ENCODE data around the gene DRD1. TPM values are rescaled to one million over a fixed set of nuclear protein-coding genes. Genes with fewer than 3 reads are reported as not detected.

DRD1 gene
- total and polyA plus RNA-seq, 2 of the 4 experiments (the other 2 are of a cell fraction): 0.18 to 0.19 TPM

DNA sequence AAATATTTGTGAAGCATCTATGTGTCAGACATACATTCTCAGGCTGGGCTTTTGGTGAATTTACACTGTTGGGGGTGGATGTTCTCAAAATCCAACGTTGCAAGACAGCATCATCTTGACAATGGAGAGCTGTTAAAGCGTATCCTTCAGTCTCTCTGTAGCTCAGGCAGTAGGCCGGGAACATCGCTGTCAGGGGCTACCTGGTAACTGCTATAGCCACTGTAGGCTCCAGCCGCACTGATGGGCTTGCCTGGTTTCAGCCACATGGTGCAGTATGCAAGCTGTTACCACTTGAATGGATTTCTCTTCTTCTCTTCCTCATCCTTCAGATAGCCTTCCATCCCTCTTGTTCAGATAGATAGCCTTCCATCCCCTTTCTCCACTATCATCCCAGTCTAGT, 51.7 kb downstream of the DRD1 start:
- no peak overlapping the region for H2BK120ac ChIP-seq (ENCODE audit: low read depth, low read length)
- no peak overlapping the region for H2BK5ac ChIP-seq (ENCODE audit: low read depth, low read length, poor library complexity, severe bottlenecking)
- no TSS peak for BruUV-seq (replicated peaks)
- H4K5ac ChIP-seq (ENCODE audit: low read depth, low read length): no peak overlapping the region
- H3K4me3 ChIP-seq (ENCODE audit: insufficient read depth, low read depth, low read length): no peak overlapping the region
- ChIA-PET POLR2A (ENCODE audit: unreplicated experiment) (no interaction called here), CTCF (no interaction called here)
- no peak overlapping the region for H3K9ac ChIP-seq (ENCODE audit: low read depth, low read length)
- H3K79me1 ChIP-seq (ENCODE audit: low read depth in 1 of 2, low read length in 2 of 2): no peaks in the 10 kb centered on the region
- H2BK20ac ChIP-seq (ENCODE audit: low read depth, low read length): no peak overlapping the region
- no peaks in the 10 kb centered on the region for H3K36me3 ChIP-seq (ENCODE audit: control insufficient read depth, insufficient read depth, low read length)
- 96% methylated on average over 4 of the region's 5 CpGs; no CpG with 5 or more reads in 1 of the 2 experiments for WGBS, 2 experiments (ENCODE audit: extremely low coverage in 2 of 2, insufficient read length in 1 of 2)
- no peak overlapping the region for H3K4ac ChIP-seq (ENCODE audit: low read depth, low read length)
- H3K23ac ChIP-seq (ENCODE audit: low read depth, low read length): no peak overlapping the region
- dilution Hi-C loops (cut with HindIII; ENCODE audit: low sequenced_read_pairs, unreplicated experiment) (no loop called here), intact Hi-C loops (cut with micrococcal nuclease) (no loop called here), in situ Hi-C loops (cut with MboI; ENCODE audit: low sequenced_read_pairs) (no loop called here)
- H3K9me1 ChIP-seq (ENCODE audit: insufficient read depth, low read length): no peaks in the 10 kb centered on the region; the same call in 1 of the 2 replicates
- no peak overlapping the region for H3K14ac ChIP-seq (replicated peaks; ENCODE audit: low read depth, low read length)
- no peak overlapping the region for H4K8ac ChIP-seq (ENCODE audit: low read depth in 2 of 2, low read length in 2 of 2)
- H2AFZ ChIP-seq (replicated peaks; ENCODE audit: low read length, poor library complexity): no peak overlapping the region
- no peak overlapping the region for H4K91ac ChIP-seq (ENCODE audit: insufficient read depth, low read depth, low read length)
- no peak overlapping the region for H2BK15ac ChIP-seq (ENCODE audit: low read depth, low read length)
- no peaks in the 10 kb centered on the region for H4K20me1 ChIP-seq (ENCODE audit: insufficient read depth, low read length)
- H3K18ac ChIP-seq (ENCODE audit: low read depth, low read length): no peak overlapping the region
- no peak overlapping the region for H3K4me2 ChIP-seq (ENCODE audit: low read depth, low read length)
- ATAC-seq (ENCODE audit: low read depth) (no peak), DNase-seq (no peak)
- no peak overlapping the region for H3K56ac ChIP-seq (ENCODE audit: extremely low read depth, insufficient read depth, low read length)
- no peaks in the 10 kb centered on the region; the same call in none of the 2 replicates for H3K27me3 ChIP-seq (ENCODE audit: control insufficient read depth, insufficient read depth, low read length)
- no peak overlapping the region for H2AK9ac ChIP-seq (replicated peaks; ENCODE audit: low read depth, low read length, poor library complexity)
- H2AK5ac ChIP-seq (ENCODE audit: low read depth, low read length): no peak overlapping the region
- H3K9me3 ChIP-seq (ENCODE audit: control insufficient read depth, insufficient read depth, low read length): no peaks in the 10 kb centered on the region
- H3K27ac ChIP-seq (ENCODE audit: insufficient read depth, low read length): no peak overlapping the region
- H3K4me1 ChIP-seq (ENCODE audit: control insufficient read depth, insufficient read depth, low read length): no peaks in the 10 kb centered on the region
- TF ChIP-seq RFX5 (IDR thresholded peaks at IDR 0.05; ENCODE audit: low read depth, low read length) (no peak), MAZ (IDR thresholded peaks at IDR 0.05; ENCODE audit: borderline replicate concordance, low read depth, low read length) (no peak), BHLHE40 (IDR thresholded peaks at IDR 0.05; ENCODE audit: low read depth, low read length) (no peak), MAFK (IDR thresholded peaks at IDR 0.05; ENCODE audit: low read depth, low read length) (no peak), POLR2A (IDR thresholded peaks at IDR 0.05; ENCODE audit: low read depth, low read length) (no peak), SMC3 (IDR thresholded peaks at IDR 0.05; ENCODE audit: low read depth, low read length) (no peak), CEBPB (IDR thresholded peaks at IDR 0.05; ENCODE audit: low read depth, low read length) (no peak), RAD21 (IDR thresholded peaks at IDR 0.05; ENCODE audit: low read length) (no peak), NFE2L2 (IDR thresholded peaks at IDR 0.05; ENCODE audit: low read depth, low read length) (no peak), ELK1 (IDR thresholded peaks at IDR 0.05; ENCODE audit: borderline replicate concordance, low read depth, low read length) (no peak)
- TF ChIP-seq, protein P1, sequence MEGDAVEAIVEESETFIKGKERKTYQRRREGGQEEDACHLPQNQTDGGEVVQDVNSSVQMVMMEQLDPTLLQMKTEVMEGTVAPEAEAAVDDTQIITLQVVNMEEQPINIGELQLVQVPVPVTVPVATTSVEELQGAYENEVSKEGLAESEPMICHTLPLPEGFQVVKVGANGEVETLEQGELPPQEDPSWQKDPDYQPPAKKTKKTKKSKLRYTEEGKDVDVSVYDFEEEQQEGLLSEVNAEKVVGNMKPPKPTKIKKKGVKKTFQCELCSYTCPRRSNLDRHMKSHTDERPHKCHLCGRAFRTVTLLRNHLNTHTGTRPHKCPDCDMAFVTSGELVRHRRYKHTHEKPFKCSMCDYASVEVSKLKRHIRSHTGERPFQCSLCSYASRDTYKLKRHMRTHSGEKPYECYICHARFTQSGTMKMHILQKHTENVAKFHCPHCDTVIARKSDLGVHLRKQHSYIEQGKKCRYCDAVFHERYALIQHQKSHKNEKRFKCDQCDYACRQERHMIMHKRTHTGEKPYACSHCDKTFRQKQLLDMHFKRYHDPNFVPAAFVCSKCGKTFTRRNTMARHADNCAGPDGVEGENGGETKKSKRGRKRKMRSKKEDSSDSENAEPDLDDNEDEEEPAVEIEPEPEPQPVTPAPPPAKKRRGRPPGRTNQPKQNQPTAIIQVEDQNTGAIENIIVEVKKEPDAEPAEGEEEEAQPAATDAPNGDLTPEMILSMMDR (conservative IDR thresholded peaks at IDR 0.05; ENCODE audit: low read depth, low read length): no peak
- TF ChIP-seq, protein P2, sequence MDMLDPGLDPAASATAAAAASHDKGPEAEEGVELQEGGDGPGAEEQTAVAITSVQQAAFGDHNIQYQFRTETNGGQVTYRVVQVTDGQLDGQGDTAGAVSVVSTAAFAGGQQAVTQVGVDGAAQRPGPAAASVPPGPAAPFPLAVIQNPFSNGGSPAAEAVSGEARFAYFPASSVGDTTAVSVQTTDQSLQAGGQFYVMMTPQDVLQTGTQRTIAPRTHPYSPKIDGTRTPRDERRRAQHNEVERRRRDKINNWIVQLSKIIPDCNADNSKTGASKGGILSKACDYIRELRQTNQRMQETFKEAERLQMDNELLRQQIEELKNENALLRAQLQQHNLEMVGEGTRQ (IDR thresholded peaks at IDR 0.05; ENCODE audit: low read depth, low read length): no peak

Measured in IMR-90 (cell line).